Measurements from ENCODE around the gene SORBS2. TPM values are rescaled to one million over a fixed set of nuclear protein-coding genes. Genes with fewer than 3 reads are reported as not detected.

The SORBS2 gene
- total RNA-seq, 1 experiment from 2014 or later = 9.7 TPM

- Histone ChIP-seq H2AK5ac (ENCODE audit: insufficient read length, low read length) (no peak overlapping the region), H4K91ac (ENCODE audit: insufficient read length, low read depth, low read length) (no peak overlapping the region), H3K14ac (ENCODE audit: insufficient read depth, low read length) (no peak overlapping the region), H3K4me2 (ENCODE audit: insufficient read depth, insufficient read length, low read length) (no peak overlapping the region), H3K18ac (ENCODE audit: insufficient read length, low read depth, low read length) (no peak overlapping the region), H2AFZ (ENCODE audit: low read length) (no peak overlapping the region), H3K27ac (ENCODE audit: insufficient read length, low read depth, low read length) (no peak overlapping the region), H3K27me3 (ENCODE audit: insufficient read depth, low read length) (no peaks in the 10 kb centered on the region), H4K8ac (replicated peaks; ENCODE audit: insufficient read length, low read depth, low read length) (no peak overlapping the region), H3K4me1 (ENCODE audit: insufficient read depth, low read length) (no peaks in the 10 kb centered on the region), H3K23me2 (ENCODE audit: insufficient read length, low read depth, low read length, poor library complexity, severe bottlenecking) (no peaks in the 10 kb centered on the region), H2BK20ac (ENCODE audit: low read depth, low read length, poor library complexity, severe bottlenecking) (no peak overlapping the region), H2BK15ac (ENCODE audit: low read depth, low read length) (no peak overlapping the region), H3K79me1 (ENCODE audit: insufficient read depth, low read depth, low read length, poor library complexity, severe bottlenecking) (no peaks in the 10 kb centered on the region), H2BK12ac (ENCODE audit: insufficient read length, low read depth, low read length) (no peak overlapping the region), H3K9me3 (ENCODE audit: control insufficient read depth, low read depth, low read length) (no peaks in the 10 kb centered on the region), H2BK120ac (ENCODE audit: low read depth, low read length, poor library complexity, severe bottlenecking) (no peak overlapping the region), H4K20me1 (ENCODE audit: control insufficient read depth, insufficient read depth, insufficient read length) (no peaks in the 10 kb centered on the region), H3K79me2 (ENCODE audit: insufficient read depth, low read length) (no peaks in the 10 kb centered on the region), H4K5ac (ENCODE audit: insufficient read length, low read depth, low read length) (no peak overlapping the region), H2BK5ac (ENCODE audit: insufficient read length, low read length) (no peak overlapping the region), H3K23ac (ENCODE audit: insufficient read length, low read depth, low read length) (no peak overlapping the region), H3T11ph (ENCODE audit: low read length) (no peak overlapping the region), H3K56ac (ENCODE audit: insufficient read length, low read depth, low read length) (no peak overlapping the region), H3K9ac (ENCODE audit: extremely low read depth, insufficient read length, low read length) (no peak overlapping the region), H3K4ac (ENCODE audit: low read depth, low read length) (no peak overlapping the region)
- no peaks in the 10 kb centered on the region for H3K9me3 Mint-ChIP-seq
- no peak overlapping the region for H3K4me3 Mint-ChIP-seq
- TF ChIP-seq, protein P1, sequence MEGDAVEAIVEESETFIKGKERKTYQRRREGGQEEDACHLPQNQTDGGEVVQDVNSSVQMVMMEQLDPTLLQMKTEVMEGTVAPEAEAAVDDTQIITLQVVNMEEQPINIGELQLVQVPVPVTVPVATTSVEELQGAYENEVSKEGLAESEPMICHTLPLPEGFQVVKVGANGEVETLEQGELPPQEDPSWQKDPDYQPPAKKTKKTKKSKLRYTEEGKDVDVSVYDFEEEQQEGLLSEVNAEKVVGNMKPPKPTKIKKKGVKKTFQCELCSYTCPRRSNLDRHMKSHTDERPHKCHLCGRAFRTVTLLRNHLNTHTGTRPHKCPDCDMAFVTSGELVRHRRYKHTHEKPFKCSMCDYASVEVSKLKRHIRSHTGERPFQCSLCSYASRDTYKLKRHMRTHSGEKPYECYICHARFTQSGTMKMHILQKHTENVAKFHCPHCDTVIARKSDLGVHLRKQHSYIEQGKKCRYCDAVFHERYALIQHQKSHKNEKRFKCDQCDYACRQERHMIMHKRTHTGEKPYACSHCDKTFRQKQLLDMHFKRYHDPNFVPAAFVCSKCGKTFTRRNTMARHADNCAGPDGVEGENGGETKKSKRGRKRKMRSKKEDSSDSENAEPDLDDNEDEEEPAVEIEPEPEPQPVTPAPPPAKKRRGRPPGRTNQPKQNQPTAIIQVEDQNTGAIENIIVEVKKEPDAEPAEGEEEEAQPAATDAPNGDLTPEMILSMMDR (conservative IDR thresholded peaks at IDR 0.05) = no peak
- no peak for DNase-seq
- H3K36me3 Mint-ChIP-seq (ENCODE audit: insufficient read depth in 1 of 3, low read depth in 3 of 3) = no peaks in the 10 kb centered on the region; a peak in 1 of 7 replicates
- H3K4me1 Mint-ChIP-seq = peaks cover 2 to 5% of the 10 kb centered on the region in 2 experiments; a peak in 3 of 4 replicates
- no peak overlapping the region for H3K27ac Mint-ChIP-seq
- no CpG with 5 or more reads among the region's 11 CpGs for WGBS (ENCODE audit: extremely low coverage, insufficient read length, low lambda C conversion rate)
- H3K27me3 Mint-ChIP-seq (ENCODE audit: low read depth) = no peaks in the 10 kb centered on the region
Measured at GRCh38 chr4:185792384-185793115, 19.4 kb downstream of the SORBS2 start.
